Adrenal gland (tissue), 12 donors: ENCODE data around the gene CTCF. TPM values are rescaled to one million over a fixed set of nuclear protein-coding genes. Genes with fewer than 3 reads are reported as not detected.

Experiments
- DNase-seq, 7 donors: peaks; one replicate each; pipeline ENCODE4 v3.0.0-alpha.2; 2019 to 2020
- H3K27ac ChIP-seq, 5 donors: fragments of 200-600 bp; sonication (generic) in 4 of 5; 1 replicate in 3 of 5; 2 replicates in 2 of 5; pipeline versions ENCODE4 v1.5.1 to v1.8.0; 2016 to 2020; ENCODE audit warnings: mild to moderate bottlenecking in 1 of 5
- H3K27me3 ChIP-seq: fragments of 200-600 bp; 2 replicates; pipeline ENCODE4 v1.8.0; 2021
- H3K36me3 ChIP-seq, 2 donors: fragments of 200-600 bp; replicated peaks in 1 of 2; 1 replicate in 1 of 2; 2 replicates in 1 of 2; pipeline versions ENCODE4 v1.5.1 to v1.8.0; 2018 to 2022
- H3K4me1 ChIP-seq, 2 donors: fragments of 200-600 bp; replicated peaks in 1 of 2; 1 replicate in 1 of 2; 2 replicates in 1 of 2; pipeline versions ENCODE4 v1.5.1 to v1.8.0; 2018 to 2021
- H3K4me3 ChIP-seq, 4 donors: fragments of 200-600 bp; sonication (generic) in 3 of 4; one replicate each; pipeline ENCODE4 v1.5.1; 2016 to 2018
- H3K9me3 ChIP-seq, 3 donors: fragments of 200-600 bp; sonication (generic) in 1 of 3; replicated peaks in 1 of 3; 1 replicate in 2 of 3; 2 replicates in 1 of 3; pipeline versions ENCODE4 v1.5.1 to v1.8.0; 2016 to 2021
- POLR2A ChIP-seq, 2 donors: fragments of 450-650 bp; IDR thresholded peaks; one replicate each; pipeline ENCODE4 v1.6.1; 2017; ENCODE audit warnings: antibody characterized with exemption in 2 of 2, mild to moderate bottlenecking in 2 of 2, moderate library complexity in 1 of 2
- WGBS, 4 donors: extraction: QIAGEN DNeasy Blood & Tissue Kit in 2 of 4; methylation state at CpG; one replicate each; pipeline versions ENCODE4 v1.1.5 to v1.1.7; 2013 to 2017; 5-methylcytosine and 5-hydroxymethylcytosine counted together
- intact Hi-C, 2 donors: fragments of 100-400 bp; cut with DNase I; formaldehyde crosslinking; loops; one replicate each; pipeline versions ENCODE4 v1.14.1 to v1.15.0; 2022 to 2023
- polyA plus RNA-seq, 3 donors: library from polyadenylated mRNA; stranded (reverse); fragments of 200-250 nt in 2 of 3; fragments of 350-450 nt in 1 of 3; fragmentation: Illumina TruSeq in 1 of 3; extraction: RNeasy Lipid Tissue Mini Kit (QIAGEN cat#74804) in 1 of 3; gene quantifications; one replicate each; pipeline ENCODE4 v1.2.3, GENCODE V29; 2013 to 2014
- total RNA-seq, 9 donors: library from RNA; depleted of rRNA in 4 of 9; stranded (reverse); fragments of >200 nt in 4 of 9; fragments of 120-200 nt in 1 of 9; fragmentation: NEBNext Ultra II Directional in 1 of 9; extraction: Animal tissue kit (Norgen Biotek cat#: 25700) in 1 of 9; gene quantifications; one replicate each; pipeline versions ENCODE4 v1.1.0 to v1.2.4, GENCODE V29; 2013 to 2023
- TF ChIP-seq, protein P1 (sequence below), 6 experiments: fragments of 450-650 bp in 4 of 6; fragments of 200-600 bp in 2 of 6; sonication (generic) in 1 of 6; IDR thresholded peaks; 1 replicate in 5 of 6; 2 replicates in 1 of 6; pipeline versions ENCODE4 v1.5.1 to v1.8.0; 2016 to 2021; ENCODE audit warnings: antibody characterized with exemption in 6 of 6, mild to moderate bottlenecking in 2 of 6, moderate library complexity in 1 of 6
- donor health status: healthy with polysubstance abuse.
- donor health status: Bipolar disorder and iron deficiency.
- donor health status: DM: yes; HTN: yes; CAD: no.
- donor health status: DM: no; HTN: no; CAD: no.
- donor health status: DM: no; HTN: no; CAD: no.
- donor health status: DM: yes; HTN: yes; CAD: no.

Gene CTCF
- total and polyA plus RNA-seq, 12 donors = 18.4 to 53.5 (median 29.9) TPM

DNA sequence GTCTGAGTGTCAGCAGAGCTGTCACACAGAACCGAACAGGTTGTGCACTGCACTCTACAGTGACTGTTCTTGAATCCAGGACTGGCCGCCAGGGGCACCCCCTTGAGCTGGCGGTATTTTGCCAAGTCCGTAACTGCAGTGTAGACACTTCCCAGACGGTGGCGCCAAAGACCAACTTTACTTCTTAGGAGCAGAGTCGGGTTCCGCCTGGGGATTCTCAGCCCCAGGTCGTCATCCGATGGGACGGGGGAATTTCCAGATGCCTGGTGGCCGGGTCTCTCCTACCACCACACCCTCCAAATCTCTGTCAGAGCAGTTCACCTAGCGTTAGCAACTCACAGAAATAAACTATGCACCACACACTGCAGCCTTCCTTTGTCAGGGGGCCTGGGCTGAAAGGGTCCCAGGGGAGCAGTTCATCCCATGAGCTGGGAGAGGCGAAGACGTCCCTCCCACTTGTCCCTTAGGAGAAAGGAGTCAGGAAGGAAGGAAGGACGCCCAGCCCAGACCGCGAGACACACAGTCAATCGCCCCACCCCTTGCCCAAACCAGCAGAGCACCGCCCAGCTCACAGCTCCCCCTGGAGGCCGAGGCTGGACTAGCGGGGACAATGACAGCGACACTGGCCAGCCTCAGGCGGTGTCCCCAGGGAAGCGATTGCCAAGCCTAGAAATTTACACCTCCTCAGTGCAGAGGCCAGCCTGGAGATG is 41.1 kb upstream of the CTCF start:
- H3K36me3 ChIP-seq = no peaks in the 10 kb centered on the region
- peak; percentile 95 to 99 (median 97) for DNase-seq
- WGBS, 4 donors = 0 to 1% (median 0%) methylated on average over 14 to 25 of the region's 25 CpGs
- intact Hi-C loops = no loop called here
- TF ChIP-seq, protein P1, sequence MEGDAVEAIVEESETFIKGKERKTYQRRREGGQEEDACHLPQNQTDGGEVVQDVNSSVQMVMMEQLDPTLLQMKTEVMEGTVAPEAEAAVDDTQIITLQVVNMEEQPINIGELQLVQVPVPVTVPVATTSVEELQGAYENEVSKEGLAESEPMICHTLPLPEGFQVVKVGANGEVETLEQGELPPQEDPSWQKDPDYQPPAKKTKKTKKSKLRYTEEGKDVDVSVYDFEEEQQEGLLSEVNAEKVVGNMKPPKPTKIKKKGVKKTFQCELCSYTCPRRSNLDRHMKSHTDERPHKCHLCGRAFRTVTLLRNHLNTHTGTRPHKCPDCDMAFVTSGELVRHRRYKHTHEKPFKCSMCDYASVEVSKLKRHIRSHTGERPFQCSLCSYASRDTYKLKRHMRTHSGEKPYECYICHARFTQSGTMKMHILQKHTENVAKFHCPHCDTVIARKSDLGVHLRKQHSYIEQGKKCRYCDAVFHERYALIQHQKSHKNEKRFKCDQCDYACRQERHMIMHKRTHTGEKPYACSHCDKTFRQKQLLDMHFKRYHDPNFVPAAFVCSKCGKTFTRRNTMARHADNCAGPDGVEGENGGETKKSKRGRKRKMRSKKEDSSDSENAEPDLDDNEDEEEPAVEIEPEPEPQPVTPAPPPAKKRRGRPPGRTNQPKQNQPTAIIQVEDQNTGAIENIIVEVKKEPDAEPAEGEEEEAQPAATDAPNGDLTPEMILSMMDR (IDR thresholded peaks at IDR 0.05) = peak; percentile 75 to 99 (median 98)
- peak; percentile 17 to 64 for TF ChIP-seq POLR2A (IDR thresholded peaks at IDR 0.05)
- peak overlapping the region in 1 of 4 donors; percentile 50 for H3K4me3 ChIP-seq
- no peaks in the 10 kb centered on the region for H3K27me3 ChIP-seq
- peak overlapping the region; percentile 87 to 97 (median 91) for H3K27ac ChIP-seq
- peaks cover 0 to 7% of the 10 kb centered on the region in 2 donors for H3K4me1 ChIP-seq
- H3K9me3 ChIP-seq = no peaks in the 10 kb centered on the region

DNA sequence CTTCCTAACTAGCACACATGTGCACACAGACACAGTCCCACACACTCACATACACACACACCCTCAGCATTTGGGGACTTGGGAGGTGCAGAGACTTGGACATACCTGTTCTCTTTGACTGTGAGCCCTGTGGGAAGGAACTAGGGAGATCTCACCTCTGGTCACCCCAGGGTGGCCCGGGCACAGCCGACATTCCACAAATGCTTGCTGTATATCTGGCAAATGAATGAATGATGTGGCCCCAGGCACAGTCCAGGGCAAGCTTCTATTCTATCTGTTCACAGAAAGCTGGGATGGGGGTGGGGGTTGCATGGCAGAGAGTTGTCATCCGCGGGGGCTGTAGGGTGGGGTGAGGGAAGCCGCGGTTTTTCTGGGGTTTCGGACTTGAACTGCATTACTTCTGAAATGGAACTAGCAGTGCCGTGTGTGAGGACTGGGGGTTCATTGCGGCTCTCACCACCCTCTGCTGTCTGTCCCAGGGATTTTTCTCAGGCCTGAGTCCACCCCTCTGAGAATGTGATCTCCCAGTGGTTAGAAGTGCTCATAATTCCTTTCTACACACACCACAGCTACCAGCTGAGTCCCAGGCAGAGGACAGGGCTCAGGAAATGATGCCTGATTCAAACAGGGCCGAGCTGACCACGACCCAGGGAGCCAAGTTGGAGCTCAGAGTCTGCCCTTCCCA is 37.0 kb upstream of the CTCF start:
- Histone ChIP-seq H3K9me3 (no peaks in the 10 kb centered on the region), H3K27me3 (no peaks in the 10 kb centered on the region), H3K36me3 (no peaks in the 10 kb centered on the region), H3K4me3 (no peak overlapping the region), H3K4me1 (peaks cover 12 to 19% of the 10 kb centered on the region in 2 donors), H3K27ac (no peak overlapping the region)
- no peak for DNase-seq
- intact Hi-C loops = no loop called here
- WGBS, 4 donors = 63 to 82% (median 74%) methylated on average over 10 to 11 of the region's 11 CpGs
- no peak for TF ChIP-seq POLR2A (IDR thresholded peaks at IDR 0.05)
- TF ChIP-seq, protein P1 (IDR thresholded peaks at IDR 0.05) = no peak

DNA sequence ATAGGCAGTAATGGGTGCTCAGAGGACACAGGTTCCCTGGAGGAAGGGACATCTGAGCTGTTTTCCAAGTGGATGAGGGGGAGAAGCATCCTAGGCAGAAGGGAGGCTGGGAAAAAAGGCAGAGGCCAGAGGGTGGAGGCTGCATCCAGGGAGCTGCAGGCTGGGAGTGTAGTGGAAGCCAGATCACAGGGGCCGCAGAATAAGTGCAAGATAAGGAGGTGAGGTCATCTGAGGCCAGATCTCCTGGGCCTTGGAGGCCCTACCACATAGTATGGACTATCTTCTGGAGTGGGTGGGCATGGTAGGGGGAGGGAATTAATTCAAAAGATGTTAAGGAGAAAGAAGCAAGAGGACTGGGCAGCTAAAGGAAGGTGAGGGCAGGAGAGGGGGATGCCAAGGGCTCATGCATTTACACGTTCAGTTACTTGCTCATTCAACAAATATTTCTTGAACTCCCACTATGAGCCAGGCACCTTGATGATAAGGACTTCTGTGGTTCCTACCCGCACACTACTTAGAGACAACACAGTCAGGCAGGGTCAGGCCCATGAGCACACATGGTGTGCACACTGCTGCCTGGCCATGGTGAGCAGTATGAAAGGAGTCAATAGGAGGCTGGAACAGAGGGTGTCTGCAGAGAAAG is 36.1 kb upstream of the CTCF start:
- Histone ChIP-seq H3K27ac (no peak overlapping the region), H3K27me3 (no peaks in the 10 kb centered on the region), H3K4me3 (no peak overlapping the region), H3K36me3 (no peaks in the 10 kb centered on the region), H3K9me3 (no peaks in the 10 kb centered on the region), H3K4me1 (peaks cover 17 to 26% of the 10 kb centered on the region in 2 donors)
- DNase-seq = no peak
- intact Hi-C loops = no loop called here
- TF ChIP-seq, protein P1 (IDR thresholded peaks at IDR 0.05) = no peak
- no peak for TF ChIP-seq POLR2A (IDR thresholded peaks at IDR 0.05)
- 74 to 82% (median 78%) methylated on average over 3 of the region's 3 CpGs for WGBS, 4 donors

DNA sequence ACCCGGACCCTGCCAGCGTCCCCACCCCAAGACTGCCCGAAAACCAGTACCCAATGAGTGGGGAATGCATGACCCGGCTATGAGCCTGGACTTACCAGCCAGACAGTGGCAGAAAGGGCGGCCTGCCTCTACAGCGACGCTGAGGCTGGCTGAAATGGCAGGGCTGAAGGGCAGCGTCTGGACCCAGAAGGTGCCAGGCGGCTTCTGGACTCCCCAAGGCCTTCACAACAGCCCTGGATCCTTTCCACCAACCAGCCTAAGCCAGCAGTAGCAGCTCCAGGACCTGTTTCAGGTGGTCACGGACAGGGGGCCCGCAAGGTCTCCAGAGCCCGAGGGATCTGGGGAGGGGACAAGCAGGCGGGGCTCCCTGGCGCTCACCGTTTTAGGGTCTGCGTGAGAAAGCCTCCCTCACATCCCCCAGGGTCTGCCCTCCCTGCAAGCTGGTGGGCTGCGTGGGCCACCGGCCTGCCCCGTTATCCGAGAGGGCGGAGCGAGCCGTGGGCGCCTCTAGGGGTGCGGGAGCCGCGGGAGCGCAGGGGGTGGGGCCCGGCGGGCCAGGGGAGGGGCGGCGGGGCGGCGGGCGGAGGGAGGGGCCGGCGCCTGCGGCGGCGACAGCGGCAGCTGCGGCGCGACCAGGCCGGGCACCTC is 34.0 kb upstream of the CTCF start, which contains the start of gene RIPOR1:
TSS of gene RIPOR1 (plus strand) at position 608 of the 648 bp plus-strand sequence. CDS start 9,618 bp downstream, outside the sequence.
- 11 to 51% (median 23%) methylated on average over 4 to 45 of the region's 45 CpGs for WGBS, 4 donors

More for the DNA sequence above, 34.0 kb upstream of the CTCF start, which contains the start of gene RIPOR1:
- Histone ChIP-seq H3K4me1 (peaks cover 23 to 37% of the 10 kb centered on the region in 2 donors), H3K36me3 (no peaks in the 10 kb centered on the region), H3K27me3 (no peaks in the 10 kb centered on the region), H3K9me3 (no peaks in the 10 kb centered on the region), H3K4me3 (peak within 1 kb of the TSS; percentile 35 to 84 (median 64)), H3K27ac (peak within 1 kb of the TSS; percentile 48 to 96 (median 79))
- peak in 1 of 2 donors; percentile 15 for TF ChIP-seq POLR2A (IDR thresholded peaks at IDR 0.05)
- TF ChIP-seq, protein P1 (IDR thresholded peaks at IDR 0.05) = no peak
- peak; percentile 64 to 81 (median 72) for DNase-seq
- intact Hi-C loops = no loop called here
